WTC11 (cell line): ENCODE results near the gene FTL. TPM values are rescaled to one million over a fixed set of nuclear protein-coding genes. Genes with fewer than 3 reads are reported as not detected.

Experiments used
- ATAC-seq: fragments of 200-7000 bp; cut with Tn5 transposase; 2 replicates; pipeline ENCODE4 v1.10.0; 2021; ENCODE audit warnings: mild to moderate bottlenecking, moderate library complexity
- CTCF ChIA-PET: fragments of 300-600 bp; sonication (Branson Sonifier 250); formaldehyde crosslinking; loops from one replicate; lab custom pipeline; 2021; ENCODE audit warnings: antibody characterized with exemption; lab: Charles Lee
- POLR2A ChIA-PET: fragments of 350-600 bp; sonication (Branson Sonifier 250); formaldehyde crosslinking; loops from one replicate; lab custom pipeline; 2021; ENCODE audit warnings: antibody characterized with exemption; lab: Charles Lee
- DNase-seq: peaks from one replicate; pipeline ENCODE4 v3.0.0; 2021; ENCODE audit warnings: low spot score
- H3K27ac Mint-ChIP-seq: 2 replicates; pipeline ENCODE4 v1.8.0; 2021; ENCODE audit warnings: mixed read lengths
- H3K27me3 Mint-ChIP-seq: 2 replicates; pipeline ENCODE4 v1.8.0; 2021; ENCODE audit warnings: low read depth, mild to moderate bottlenecking, moderate library complexity, mixed read lengths
- H3K36me3 Mint-ChIP-seq: 2 replicates; pipeline ENCODE4 v1.8.0; 2021; ENCODE audit warnings: mixed read lengths
- H3K4me1 Mint-ChIP-seq: 2 replicates; pipeline ENCODE4 v1.8.0; 2022; ENCODE audit warnings: mixed read lengths
- H3K4me3 Mint-ChIP-seq: 2 replicates; pipeline ENCODE4 v1.8.0; 2021; ENCODE audit warnings: mild to moderate bottlenecking, moderate library complexity, mixed read lengths
- H3K9me3 Mint-ChIP-seq: 2 replicates; pipeline ENCODE4 v1.8.0; 2021; ENCODE audit warnings: mixed read lengths
- AR ChIP-seq: fragments of 250-450 bp; sonication (Bioruptor Pico); IDR thresholded peaks from 2 replicates; pipeline ENCODE4 v1.9.0; 2021; ENCODE audit warnings: mild to moderate bottlenecking
- ATF1 ChIP-seq: sonication (generic); formaldehyde crosslinking; IDR thresholded peaks from 2 replicates; pipeline ENCODE4 v1.8.1; 2023; ENCODE audit warnings: mild to moderate bottlenecking, moderate library complexity, missing genetic modification reagents
- E2F1 ChIP-seq: sonication (generic); formaldehyde crosslinking; IDR thresholded peaks from 2 replicates; pipeline ENCODE4 v1.8.0; 2022; ENCODE audit warnings: mild to moderate bottlenecking, missing genetic modification reagents
- EMX1 ChIP-seq: fragments of 250-450 bp; sonication (Bioruptor Pico); IDR thresholded peaks from 2 replicates; pipeline ENCODE4 v1.8.0; 2021; ENCODE audit warnings: mild to moderate bottlenecking
- ESRRA ChIP-seq: sonication (generic); formaldehyde crosslinking; IDR thresholded peaks from 2 replicates; pipeline ENCODE4 v1.8.1; 2022; ENCODE audit warnings: mild to moderate bottlenecking, missing genetic modification reagents, borderline replicate concordance
- FOXK1 ChIP-seq: sonication (generic); formaldehyde crosslinking; IDR thresholded peaks from 2 replicates; pipeline ENCODE4 v1.8.0; 2022; ENCODE audit warnings: mild to moderate bottlenecking, moderate library complexity, missing genetic modification reagents
- GABPB1 ChIP-seq: sonication (generic); formaldehyde crosslinking; IDR thresholded peaks from 2 replicates; pipeline ENCODE4 v1.8.1; 2023; ENCODE audit warnings: mild to moderate bottlenecking, missing genetic modification reagents
- JAZF1 ChIP-seq: fragments of 250-450 bp; sonication (Bioruptor Pico); IDR thresholded peaks from 2 replicates; pipeline ENCODE4 v1.9.0; 2021; ENCODE audit warnings: moderate library complexity, mild to moderate bottlenecking, inconsistent platforms
- KAT7 ChIP-seq: sonication (generic); formaldehyde crosslinking; IDR thresholded peaks from 2 replicates; pipeline ENCODE4 v1.8.1; 2023; ENCODE audit warnings: missing genetic modification reagents, mild to moderate bottlenecking, borderline replicate concordance
- MXD4 ChIP-seq: fragments of 250-450 bp; sonication (Bioruptor Pico); IDR thresholded peaks from 2 replicates; pipeline ENCODE4 v1.8.0; 2021; ENCODE audit warnings: mild to moderate bottlenecking, moderate library complexity, borderline replicate concordance
- MYBL2 ChIP-seq: sonication (generic); formaldehyde crosslinking; IDR thresholded peaks from 2 replicates; pipeline ENCODE4 v1.8.1; 2023; ENCODE audit warnings: mild to moderate bottlenecking, moderate library complexity, missing genetic modification reagents
- NFYB ChIP-seq: sonication (generic); formaldehyde crosslinking; conservative IDR thresholded peaks from 2 replicates; pipeline ENCODE4 v1.8.0; 2022; ENCODE audit warnings: low read depth, missing genetic modification reagents
- NR2C2 ChIP-seq: sonication (generic); formaldehyde crosslinking; IDR thresholded peaks from 2 replicates; pipeline ENCODE4 v1.8.0; 2022; ENCODE audit warnings: mild to moderate bottlenecking, missing genetic modification reagents
- PRDM15 ChIP-seq: sonication (generic); formaldehyde crosslinking; IDR thresholded peaks from 2 replicates; pipeline ENCODE4 v1.8.0; 2022; ENCODE audit warnings: missing genetic modification reagents
- PRRX2 ChIP-seq: fragments of 250-450 bp; sonication (Bioruptor Pico); IDR thresholded peaks from 2 replicates; pipeline ENCODE4 v1.8.0; 2021; ENCODE audit warnings: mild to moderate bottlenecking
- RORB ChIP-seq: fragments of 250-450 bp; sonication (Bioruptor Pico); IDR thresholded peaks from 2 replicates; pipeline ENCODE4 v1.9.0; 2021; ENCODE audit warnings: mild to moderate bottlenecking
- TP53 ChIP-seq: sonication (generic); formaldehyde crosslinking; IDR thresholded peaks from 2 replicates; pipeline ENCODE4 v1.8.1; 2023; ENCODE audit warnings: mild to moderate bottlenecking, missing genetic modification reagents
- ZBTB21 ChIP-seq: sonication (generic); formaldehyde crosslinking; IDR thresholded peaks from 2 replicates; pipeline ENCODE4 v1.8.1; 2023; ENCODE audit warnings: mild to moderate bottlenecking, missing genetic modification reagents, borderline replicate concordance
- ZNF263 ChIP-seq: sonication (generic); formaldehyde crosslinking; IDR thresholded peaks from 2 replicates; pipeline ENCODE4 v1.8.1; 2022; ENCODE audit warnings: low read depth, mild to moderate bottlenecking, moderate library complexity, missing genetic modification reagents
- ZNF317 ChIP-seq: sonication (generic); formaldehyde crosslinking; IDR thresholded peaks from 2 replicates; pipeline ENCODE4 v1.8.1; 2023; ENCODE audit warnings: low read depth, mild to moderate bottlenecking, moderate library complexity, missing genetic modification reagents, borderline replicate concordance
- ZNF416 ChIP-seq: fragments of 250-450 bp; sonication (Bioruptor Pico); IDR thresholded peaks from 2 replicates; pipeline ENCODE4 v1.9.0; 2021; ENCODE audit warnings: mild to moderate bottlenecking, inconsistent platforms
- total RNA-seq: library from RNA; stranded (reverse); gene quantifications from 3 replicates; pipeline ENCODE4 v1.2.3, GENCODE V29; 2021
- TF ChIP-seq, protein P1 (sequence below): fragments of 250-450 bp; sonication (Bioruptor Pico); conservative IDR thresholded peaks from 2 replicates; pipeline ENCODE4 v1.9.0; 2021; ENCODE audit warnings: mild to moderate bottlenecking
- TF ChIP-seq, protein P2 (sequence below): sonication (generic); formaldehyde crosslinking; IDR thresholded peaks from 2 replicates; pipeline ENCODE4 v1.8.1; 2023; ENCODE audit warnings: mild to moderate bottlenecking, missing genetic modification reagents, moderate library complexity
- TF ChIP-seq, protein P3 (sequence below): sonication (generic); formaldehyde crosslinking; IDR thresholded peaks from 2 replicates; pipeline ENCODE4 v1.8.1; 2023; ENCODE audit warnings: mild to moderate bottlenecking, moderate library complexity, missing genetic modification reagents

Gene FTL
- total RNA-seq, 1 experiment from 2014 or later, result 1,061 TPM

DNA sequence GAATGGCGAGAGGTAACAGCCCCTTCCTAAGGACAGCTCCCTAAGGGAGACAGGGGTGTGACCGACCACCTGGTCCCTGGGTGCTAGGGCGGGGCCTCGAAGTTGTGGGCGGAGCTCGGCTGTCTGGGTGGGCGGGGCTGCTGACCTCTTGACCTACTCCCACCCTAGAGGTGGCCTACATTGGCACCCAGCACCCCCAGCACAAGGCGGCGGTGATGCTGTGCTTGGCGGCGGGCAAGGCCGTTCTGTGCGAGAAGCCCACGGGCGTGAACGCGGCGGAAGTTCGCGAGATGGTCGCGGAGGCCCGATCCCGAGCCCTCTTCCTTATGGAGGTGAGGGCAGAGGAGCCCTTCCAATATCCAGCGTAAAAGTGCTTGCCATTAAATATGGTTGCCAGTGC lies 29.2 kb upstream of the FTL start (continued):
- TF ChIP-seq, protein P1, sequence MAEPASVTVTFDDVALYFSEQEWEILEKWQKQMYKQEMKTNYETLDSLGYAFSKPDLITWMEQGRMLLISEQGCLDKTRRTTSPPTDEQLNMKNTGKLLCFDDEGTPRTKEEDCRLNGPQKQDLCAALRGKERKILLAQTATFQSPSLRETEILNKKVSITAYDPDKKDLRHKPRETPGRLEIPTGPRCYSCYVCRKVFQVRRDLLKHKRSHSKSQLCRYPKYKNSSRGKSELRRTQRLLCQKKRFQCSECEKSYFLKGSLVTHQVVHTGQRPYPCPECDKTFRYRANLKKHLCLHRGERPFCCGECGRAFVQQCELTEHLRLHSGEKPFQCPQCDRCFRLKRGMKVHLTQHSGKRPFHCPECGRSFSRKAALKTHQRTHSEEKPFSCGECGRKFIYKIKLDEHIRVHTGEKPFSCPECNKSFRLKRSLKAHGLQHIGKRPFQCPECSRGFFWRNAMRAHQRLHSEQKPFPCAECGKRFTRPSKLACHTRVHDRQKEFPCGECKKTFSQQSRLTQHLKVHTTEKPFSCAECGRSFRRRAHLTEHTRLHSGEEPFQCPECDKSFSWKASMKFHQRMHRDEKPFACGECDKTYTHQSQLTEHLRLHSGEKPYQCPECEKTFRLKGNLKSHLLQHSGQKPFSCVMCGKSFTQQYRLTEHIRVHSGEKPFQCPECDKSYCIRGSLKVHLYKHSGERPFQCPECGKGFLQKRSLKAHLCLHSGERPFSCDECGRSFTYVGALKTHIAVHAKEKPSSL, result no peak
- TF ChIP-seq NR2C2 (CRISPR knock-in tag) (no peak), MYBL2 (CRISPR knock-in tag) (no peak), GABPB1 (CRISPR knock-in tag) (no peak), ZNF416 (CRISPR knock-in tag) (no peak), E2F1 (CRISPR knock-in tag) (no peak), NFYB (no peak), ZNF317 (CRISPR knock-in tag) (no peak)
- TF ChIP-seq, protein P2, sequence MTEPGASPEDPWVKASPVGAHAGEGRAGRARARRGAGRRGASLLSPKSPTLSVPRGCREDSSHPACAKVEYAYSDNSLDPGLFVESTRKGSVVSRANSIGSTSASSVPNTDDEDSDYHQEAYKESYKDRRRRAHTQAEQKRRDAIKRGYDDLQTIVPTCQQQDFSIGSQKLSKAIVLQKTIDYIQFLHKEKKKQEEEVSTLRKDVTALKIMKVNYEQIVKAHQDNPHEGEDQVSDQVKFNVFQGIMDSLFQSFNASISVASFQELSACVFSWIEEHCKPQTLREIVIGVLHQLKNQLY (CRISPR knock-in tag), result no peak
- TF ChIP-seq, all 79 proteins: peak for 0

DNA sequence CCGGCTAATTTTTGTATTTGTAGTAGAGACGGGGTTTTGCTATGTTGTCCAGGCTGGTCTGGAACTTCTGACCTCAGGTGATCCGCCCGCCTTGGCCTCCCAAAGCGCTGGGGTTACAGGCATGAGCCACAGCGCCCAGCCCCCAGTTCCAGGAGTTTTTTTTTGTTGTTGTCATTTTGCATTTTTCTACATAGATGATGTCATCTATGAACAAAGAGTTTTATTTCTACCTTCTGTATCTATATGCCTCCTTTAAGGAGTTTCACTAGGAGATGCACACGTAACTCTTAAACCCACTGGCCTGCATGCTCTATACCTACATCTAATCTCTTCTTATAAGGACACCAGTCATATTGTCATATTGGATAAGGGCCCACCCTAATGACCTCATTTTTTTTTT lies 26.9 kb upstream of the FTL start:
- no peak overlapping the region for H3K27ac Mint-ChIP-seq
- POLR2A ChIA-PET, result no interaction called here
- H3K27me3 Mint-ChIP-seq, result peaks cover 28% of the 10 kb centered on the region
- peaks cover 15% of the 10 kb centered on the region for H3K4me1 Mint-ChIP-seq
- no peak for ATAC-seq
- peaks cover 13% of the 10 kb centered on the region for H3K36me3 Mint-ChIP-seq
- no peak overlapping the region for H3K4me3 Mint-ChIP-seq
- peaks cover 6% of the 10 kb centered on the region for H3K9me3 Mint-ChIP-seq
- no peak for DNase-seq
- CTCF ChIA-PET, result interaction anchor here (1.2 kb wide), 1 partner anchor 32 kb away, joined by 4 read pairs; no protein-coding TSS in a partner anchor
- TF ChIP-seq RORB (CRISPR knock-in tag) (no peak), TP53 (CRISPR knock-in tag) (no peak), JAZF1 (CRISPR knock-in tag) (no peak), KAT7 (CRISPR knock-in tag) (no peak), EMX1 (CRISPR knock-in tag) (no peak), MXD4 (CRISPR knock-in tag) (no peak), AR (CRISPR knock-in tag) (no peak), ATF1 (CRISPR knock-in tag) (no peak), ZNF263 (CRISPR knock-in tag) (no peak), PRDM15 (CRISPR knock-in tag) (no peak), ZNF416 (CRISPR knock-in tag) (no peak), ESRRA (CRISPR knock-in tag) (no peak), FOXK1 (no peak), ZBTB21 (CRISPR knock-in tag) (no peak), PRRX2 (no peak)
- TF ChIP-seq, protein P3, sequence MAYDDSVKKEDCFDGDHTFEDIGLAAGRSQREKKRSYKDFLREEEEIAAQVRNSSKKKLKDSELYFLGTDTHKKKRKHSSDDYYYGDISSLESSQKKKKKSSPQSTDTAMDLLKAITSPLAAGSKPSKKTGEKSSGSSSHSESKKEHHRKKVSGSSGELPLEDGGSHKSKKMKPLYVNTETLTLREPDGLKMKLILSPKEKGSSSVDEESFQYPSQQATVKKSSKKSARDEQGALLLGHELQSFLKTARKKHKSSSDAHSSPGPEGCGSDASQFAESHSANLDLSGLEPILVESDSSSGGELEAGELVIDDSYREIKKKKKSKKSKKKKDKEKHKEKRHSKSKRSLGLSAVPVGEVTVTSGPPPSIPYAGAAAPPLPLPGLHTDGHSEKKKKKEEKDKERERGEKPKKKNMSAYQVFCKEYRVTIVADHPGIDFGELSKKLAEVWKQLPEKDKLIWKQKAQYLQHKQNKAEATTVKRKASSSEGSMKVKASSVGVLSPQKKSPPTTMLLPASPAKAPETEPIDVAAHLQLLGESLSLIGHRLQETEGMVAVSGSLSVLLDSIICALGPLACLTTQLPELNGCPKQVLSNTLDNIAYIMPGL (CRISPR knock-in tag), result no peak
